K562 treated with DMSO at 1 percent for 24 hours (cell line): ENCODE measurements around the gene ELOVL6. TPM values are rescaled to one million over a fixed set of nuclear protein-coding genes. Genes with fewer than 3 reads are reported as not detected.

Experiments used
- total RNA-seq: library from RNA; unstranded; fragments of 300-600 nt; gene quantifications from 2 replicates; pipeline ENCODE4 v1.2.3, GENCODE V29; 2022; ENCODE audit warnings: low read depth; ENCODE audit not compliant: insufficient read depth

ELOVL6 gene
- 15.7 and 16.5 TPM in 2 replicates for total RNA-seq

GRCh38 chr4:110198435-110199416 is at the start of gene ELOVL6:
Gene ELOVL6, minus strand, starts transcription at chr4:110198615. Its CDS starts 280 bp downstream, at chr4:110198335.

